Measurements from ENCODE around the gene CLMN. TPM values are rescaled to one million over a fixed set of nuclear protein-coding genes. Genes with fewer than 3 reads are reported as not detected.
A peak's percentile ranks its signal among the peaks of the same experiment; 100 is the strongest.

Gene CLMN
- total and polyA plus RNA-seq, 10 of the 15 experiments (the other 5 are each of a cell fraction or from before 2014, with no cell fraction given): 7.8 to 49.3 (median 18.5) TPM

DNA sequence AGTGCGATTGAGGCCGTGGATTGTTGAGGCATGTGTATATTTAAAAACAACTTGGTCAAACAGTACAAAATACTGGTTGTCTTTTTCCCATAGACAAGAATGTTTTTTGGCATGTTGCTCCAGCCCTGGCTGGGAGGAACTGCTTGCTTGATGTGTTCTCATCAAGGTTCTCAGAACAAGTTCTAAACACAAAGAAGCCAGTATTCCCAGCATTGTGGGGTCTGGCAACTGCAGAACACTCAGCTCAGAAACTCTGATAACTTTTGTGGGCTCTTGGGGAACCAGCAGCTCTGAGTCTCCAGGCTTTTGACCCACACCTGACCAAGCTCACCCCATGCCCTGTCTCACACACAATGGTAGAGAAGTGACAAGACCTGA, 135.3 kb downstream of the CLMN start:
- POLR2A ChIA-PET: interaction anchor here (0.6 to 1.9 kb wide), 11 partner anchors 8 to 261 kb away, joined by 3 to 9 read pairs (median 3); no protein-coding TSS in a partner anchor
- Histone ChIP-seq H3K4me3 (no peak overlapping the region), H3K9me3 (replicated peaks; ENCODE audit: control insufficient read depth, insufficient read depth, low read length) (no peaks in the 10 kb centered on the region; the same call in 2 of the 3 replicates), H3K27ac (ENCODE audit: control insufficient read depth, insufficient read depth) (no peak overlapping the region), H4K20me1 (ENCODE audit: control insufficient read depth, insufficient read depth) (no peaks in the 10 kb centered on the region), H3K27me3 (replicated peaks in 1 of 2; ENCODE audit: control insufficient read depth in 2 of 2, insufficient read depth in 2 of 2, low read length in 1 of 2) (no peaks in the 10 kb centered on the region), H3K4me1 (ENCODE audit: control insufficient read depth, insufficient read depth, low read length) (no peaks in the 10 kb centered on the region), H3K9ac (ENCODE audit: control insufficient read depth, insufficient read depth, low read length) (no peak overlapping the region), H3K79me2 (ENCODE audit: control insufficient read depth, insufficient read depth, low read length) (no peaks in the 10 kb centered on the region), H3K4me2 (ENCODE audit: control insufficient read depth, insufficient read depth) (no peak overlapping the region), H3K36me3 (ENCODE audit: control insufficient read depth in 2 of 2, insufficient read depth in 2 of 2, low read length in 1 of 2) (no peaks in the 10 kb centered on the region), H2AFZ (ENCODE audit: control insufficient read depth, low read depth, low read length) (no peak overlapping the region)
- 27% methylated on average over 2 of the region's 2 CpGs for WGBS (ENCODE audit: insufficient coverage, insufficient replicate concordance, low lambda C conversion rate, missing lambda C conversion rate)
- BruUV-seq (replicated peaks): no TSS peak
- ATAC-seq: peak; percentile 17; the same call in 2 of the 3 replicates
- RAD21 ChIA-PET (ENCODE audit: unreplicated experiment): interaction anchor here (0.7 to 4.7 kb wide), 16 partner anchors 10 to 192 kb away, joined by 3 to 23 read pairs (median 5); no protein-coding TSS in a partner anchor
- DNase-seq (ENCODE audit: low read depth, low spot score): no peak
- CTCF ChIA-PET: interaction anchor here (0.7 to 5.8 kb wide), 10 partner anchors 10 to 177 kb away, joined by 3 to 54 read pairs (median 4); no protein-coding TSS in a partner anchor
- in situ Hi-C loops (cut with MboI) (no loop called here), intact Hi-C loops (cut with micrococcal nuclease; ENCODE audit: unreplicated experiment) (no loop called here)
- FAIRE-seq: no peak
- TF ChIP-seq, protein P1, sequence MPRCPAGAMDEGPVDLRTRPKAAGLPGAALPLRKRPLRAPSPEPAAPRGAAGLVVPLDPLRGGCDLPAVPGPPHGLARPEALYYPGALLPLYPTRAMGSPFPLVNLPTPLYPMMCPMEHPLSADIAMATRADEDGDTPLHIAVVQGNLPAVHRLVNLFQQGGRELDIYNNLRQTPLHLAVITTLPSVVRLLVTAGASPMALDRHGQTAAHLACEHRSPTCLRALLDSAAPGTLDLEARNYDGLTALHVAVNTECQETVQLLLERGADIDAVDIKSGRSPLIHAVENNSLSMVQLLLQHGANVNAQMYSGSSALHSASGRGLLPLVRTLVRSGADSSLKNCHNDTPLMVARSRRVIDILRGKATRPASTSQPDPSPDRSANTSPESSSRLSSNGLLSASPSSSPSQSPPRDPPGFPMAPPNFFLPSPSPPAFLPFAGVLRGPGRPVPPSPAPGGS (IDR thresholded peaks at IDR 0.05; ENCODE audit: borderline replicate concordance, insufficient read depth, low read depth, low read length, poor library complexity, severe bottlenecking): peak; percentile 20
- no peak for TF ChIP-seq MEF2A (IDR thresholded peaks at IDR 0.05; ENCODE audit: insufficient read depth, low read depth, low read length)
- SMC1A ChIA-PET (ENCODE audit: uncharacterized antibody, unreplicated experiment): interaction anchor here (0.8 to 3.9 kb wide), 25 partner anchors 11 to 355 kb away, joined by 3 to 36 read pairs (median 8); partner anchors contain the start of gene DICER1

Data from GM12878 (cell line).